Astrocyte (in vitro differentiated cells and primary cell): Measurements from ENCODE around the gene BCL2L1. TPM values are rescaled to one million over a fixed set of nuclear protein-coding genes. Genes with fewer than 3 reads are reported as not detected.

Source experiments
- DNase-seq: peaks from one replicate; pipeline ENCODE4 v3.0.0-alpha.2; 2010; ENCODE audit warnings: low read depth
- FAIRE-seq: peaks from 2 replicates; lab custom pipeline; 2011; peaks lifted over from hg19 to GRCh38; lab: Jason Lieb, UNC
- H2AFZ ChIP-seq: 2 replicates; pipeline ENCODE4 v1.6.0; 2012; ENCODE audit warnings: low read depth, low read length, inconsistent platforms
- H3K27ac ChIP-seq: 2 replicates; pipeline ENCODE4 v1.5.1; 2011; ENCODE audit warnings: low read depth, low read length, inconsistent platforms
- H3K27me3 ChIP-seq: 2 replicates; pipeline ENCODE4 v1.6.0; 2011; ENCODE audit warnings: low read length, inconsistent platforms; ENCODE audit not compliant: insufficient read depth
- H3K36me3 ChIP-seq: 2 replicates; pipeline ENCODE4 v1.5.1; 2011; ENCODE audit warnings: low read length, inconsistent platforms; ENCODE audit not compliant: insufficient read depth
- H3K4me1 ChIP-seq: 2 replicates; pipeline ENCODE4 v1.5.1; 2011; ENCODE audit warnings: low read length, inconsistent platforms; ENCODE audit not compliant: insufficient read depth
- H3K4me2 ChIP-seq: 2 replicates; pipeline ENCODE4 v1.6.0; 2012; ENCODE audit warnings: low read length, inconsistent platforms
- H3K4me3 ChIP-seq: 2 replicates; pipeline ENCODE4 v1.5.1; 2011; ENCODE audit warnings: low read depth, mild to moderate bottlenecking, low read length, inconsistent platforms; ENCODE audit not compliant: insufficient read depth
- H3K79me2 ChIP-seq: 2 replicates; pipeline ENCODE4 v1.6.0; 2012; ENCODE audit warnings: mild to moderate bottlenecking, low read length, inconsistent platforms; ENCODE audit not compliant: insufficient read depth
- H3K9ac ChIP-seq: 2 replicates; pipeline ENCODE4 v1.6.0; 2012; ENCODE audit warnings: mild to moderate bottlenecking, low read length, inconsistent platforms
- H3K9me3 ChIP-seq: 2 replicates; pipeline ENCODE4 v1.5.1; 2012; ENCODE audit warnings: low read depth, mild to moderate bottlenecking, low read length, inconsistent platforms; ENCODE audit not compliant: insufficient read depth
- H4K20me1 ChIP-seq: 2 replicates; pipeline ENCODE4 v1.6.0; 2012; ENCODE audit warnings: low read length, inconsistent platforms; ENCODE audit not compliant: insufficient read depth
- H3K27ac Mint-ChIP-seq: one replicate; pipeline ENCODE4 v1.8.0; 2021; ENCODE audit warnings: mild to moderate bottlenecking, mixed read lengths; ENCODE audit not compliant: unreplicated experiment
- H3K27me3 Mint-ChIP-seq: one replicate; pipeline ENCODE4 v1.8.0; 2021; ENCODE audit warnings: low read depth, mixed read lengths; ENCODE audit not compliant: unreplicated experiment
- H3K36me3 Mint-ChIP-seq: one replicate; pipeline ENCODE4 v1.8.0; 2021; ENCODE audit warnings: low read depth, mixed read lengths; ENCODE audit not compliant: unreplicated experiment
- H3K4me1 Mint-ChIP-seq: one replicate; pipeline ENCODE4 v1.8.0; 2021; ENCODE audit warnings: low read depth, mixed read lengths; ENCODE audit not compliant: unreplicated experiment
- H3K4me3 Mint-ChIP-seq: one replicate; pipeline ENCODE4 v1.8.0; 2021; ENCODE audit warnings: mild to moderate bottlenecking, moderate library complexity, mixed read lengths; ENCODE audit not compliant: unreplicated experiment
- H3K9me3 Mint-ChIP-seq: one replicate; pipeline ENCODE4 v1.8.0; 2021; ENCODE audit warnings: mild to moderate bottlenecking, mixed read lengths; ENCODE audit not compliant: unreplicated experiment
- EZH2 ChIP-seq: IDR thresholded peaks from 2 replicates; pipeline ENCODE4 v1.6.1; 2012; ENCODE audit warnings: mild to moderate bottlenecking, low read length, inconsistent platforms; ENCODE audit not compliant: insufficient read depth
- total RNA-seq: library from RNA; stranded (reverse); gene quantifications from 2 replicates; pipeline ENCODE4 v1.2.1, GENCODE V29; 2021
- TF ChIP-seq, protein P1 (sequence below): IDR thresholded peaks from 2 replicates; pipeline ENCODE4 v1.5.1; 2011; ENCODE audit warnings: low read depth, mild to moderate bottlenecking, inconsistent platforms, low read length, moderate library complexity; ENCODE audit not compliant: insufficient read depth

BCL2L1 gene
- total RNA-seq, 1 donor from 2014 or later: 149 TPM

DNA sequence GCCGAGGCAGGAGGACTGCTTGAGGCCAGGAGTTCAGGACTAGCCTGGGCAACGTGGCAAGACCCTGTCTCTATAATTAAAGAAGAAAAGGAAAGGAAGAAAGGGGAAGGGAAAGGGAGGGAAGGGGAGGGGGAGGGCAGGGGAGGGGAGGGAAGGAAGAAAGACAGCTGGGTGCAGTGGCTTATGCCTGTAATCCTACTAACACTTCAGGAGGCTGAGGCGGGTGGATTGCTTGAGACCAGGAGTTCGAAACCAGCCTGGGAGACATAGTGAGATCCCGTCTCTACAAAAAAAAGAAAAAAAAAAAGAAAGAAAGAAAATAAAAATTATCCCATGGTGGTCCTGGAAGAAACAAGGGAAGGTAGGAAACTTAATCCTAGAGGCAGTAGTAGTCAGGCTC is 33.5 kb downstream of the BCL2L1 start:
- H3K79me2 ChIP-seq: peaks cover 85% of the 10 kb centered on the region
- no peak overlapping the region for H3K4me3 Mint-ChIP-seq
- H3K9ac ChIP-seq: no peak overlapping the region
- H3K9me3 ChIP-seq: no peaks in the 10 kb centered on the region
- H3K4me1 Mint-ChIP-seq: peaks cover 24% of the 10 kb centered on the region
- DNase-seq (no peak), FAIRE-seq (no peak)
- no peaks in the 10 kb centered on the region for H3K27me3 Mint-ChIP-seq
- H3K27ac Mint-ChIP-seq: no peak overlapping the region
- H3K4me2 ChIP-seq: no peak overlapping the region
- H3K27ac ChIP-seq: no peak overlapping the region
- H4K20me1 ChIP-seq: peaks cover 42% of the 10 kb centered on the region
- peaks cover 11% of the 10 kb centered on the region for H3K36me3 ChIP-seq
- H3K4me3 ChIP-seq: no peak overlapping the region
- TF ChIP-seq EZH2: no peak
- TF ChIP-seq, protein P1, sequence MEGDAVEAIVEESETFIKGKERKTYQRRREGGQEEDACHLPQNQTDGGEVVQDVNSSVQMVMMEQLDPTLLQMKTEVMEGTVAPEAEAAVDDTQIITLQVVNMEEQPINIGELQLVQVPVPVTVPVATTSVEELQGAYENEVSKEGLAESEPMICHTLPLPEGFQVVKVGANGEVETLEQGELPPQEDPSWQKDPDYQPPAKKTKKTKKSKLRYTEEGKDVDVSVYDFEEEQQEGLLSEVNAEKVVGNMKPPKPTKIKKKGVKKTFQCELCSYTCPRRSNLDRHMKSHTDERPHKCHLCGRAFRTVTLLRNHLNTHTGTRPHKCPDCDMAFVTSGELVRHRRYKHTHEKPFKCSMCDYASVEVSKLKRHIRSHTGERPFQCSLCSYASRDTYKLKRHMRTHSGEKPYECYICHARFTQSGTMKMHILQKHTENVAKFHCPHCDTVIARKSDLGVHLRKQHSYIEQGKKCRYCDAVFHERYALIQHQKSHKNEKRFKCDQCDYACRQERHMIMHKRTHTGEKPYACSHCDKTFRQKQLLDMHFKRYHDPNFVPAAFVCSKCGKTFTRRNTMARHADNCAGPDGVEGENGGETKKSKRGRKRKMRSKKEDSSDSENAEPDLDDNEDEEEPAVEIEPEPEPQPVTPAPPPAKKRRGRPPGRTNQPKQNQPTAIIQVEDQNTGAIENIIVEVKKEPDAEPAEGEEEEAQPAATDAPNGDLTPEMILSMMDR: no peak
- no peak overlapping the region for H2AFZ ChIP-seq
- peaks cover 4% of the 10 kb centered on the region for H3K4me1 ChIP-seq
- peaks cover 34% of the 10 kb centered on the region for H3K36me3 Mint-ChIP-seq
- no peaks in the 10 kb centered on the region for H3K27me3 ChIP-seq
- H3K9me3 Mint-ChIP-seq: no peaks in the 10 kb centered on the region

DNA sequence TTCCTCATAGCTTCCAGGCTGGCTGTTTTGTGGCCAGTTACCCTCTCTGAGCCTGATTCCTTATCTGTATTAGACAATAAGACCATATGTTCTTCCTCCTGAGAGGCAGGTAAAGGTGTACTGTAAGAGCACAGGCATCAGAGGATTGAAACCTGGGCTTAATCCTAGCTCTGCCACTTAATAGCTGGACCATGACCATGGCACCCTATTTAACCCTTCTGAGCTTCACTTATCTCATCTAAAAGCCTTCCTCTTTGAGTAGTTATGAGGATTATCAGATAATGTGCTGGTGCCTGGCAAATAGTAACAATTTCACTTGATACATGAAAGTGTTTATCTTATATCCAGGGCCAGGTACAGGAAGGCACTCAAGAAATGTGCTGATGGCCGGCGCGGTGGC is 34.9 kb downstream of the BCL2L1 start:
- Histone ChIP-seq H3K27me3 (no peaks in the 10 kb centered on the region), H3K4me3 (no peak overlapping the region), H3K9ac (no peak overlapping the region), H3K27ac (no peak overlapping the region), H3K79me2 (peaks cover 83% of the 10 kb centered on the region), H3K4me2 (no peak overlapping the region), H2AFZ (no peak overlapping the region), H4K20me1 (peaks cover 45% of the 10 kb centered on the region), H3K9me3 (no peaks in the 10 kb centered on the region), H3K4me1 (peaks cover 4% of the 10 kb centered on the region), H3K36me3 (peaks cover 11% of the 10 kb centered on the region)
- no peaks in the 10 kb centered on the region for H3K9me3 Mint-ChIP-seq
- H3K4me3 Mint-ChIP-seq: no peak overlapping the region
- H3K4me1 Mint-ChIP-seq: peaks cover 20% of the 10 kb centered on the region
- TF ChIP-seq EZH2: no peak
- TF ChIP-seq, protein P1: no peak
- no peaks in the 10 kb centered on the region for H3K27me3 Mint-ChIP-seq
- no peak for DNase-seq
- peaks cover 37% of the 10 kb centered on the region for H3K36me3 Mint-ChIP-seq
- no peak for FAIRE-seq
- no peak overlapping the region for H3K27ac Mint-ChIP-seq

DNA sequence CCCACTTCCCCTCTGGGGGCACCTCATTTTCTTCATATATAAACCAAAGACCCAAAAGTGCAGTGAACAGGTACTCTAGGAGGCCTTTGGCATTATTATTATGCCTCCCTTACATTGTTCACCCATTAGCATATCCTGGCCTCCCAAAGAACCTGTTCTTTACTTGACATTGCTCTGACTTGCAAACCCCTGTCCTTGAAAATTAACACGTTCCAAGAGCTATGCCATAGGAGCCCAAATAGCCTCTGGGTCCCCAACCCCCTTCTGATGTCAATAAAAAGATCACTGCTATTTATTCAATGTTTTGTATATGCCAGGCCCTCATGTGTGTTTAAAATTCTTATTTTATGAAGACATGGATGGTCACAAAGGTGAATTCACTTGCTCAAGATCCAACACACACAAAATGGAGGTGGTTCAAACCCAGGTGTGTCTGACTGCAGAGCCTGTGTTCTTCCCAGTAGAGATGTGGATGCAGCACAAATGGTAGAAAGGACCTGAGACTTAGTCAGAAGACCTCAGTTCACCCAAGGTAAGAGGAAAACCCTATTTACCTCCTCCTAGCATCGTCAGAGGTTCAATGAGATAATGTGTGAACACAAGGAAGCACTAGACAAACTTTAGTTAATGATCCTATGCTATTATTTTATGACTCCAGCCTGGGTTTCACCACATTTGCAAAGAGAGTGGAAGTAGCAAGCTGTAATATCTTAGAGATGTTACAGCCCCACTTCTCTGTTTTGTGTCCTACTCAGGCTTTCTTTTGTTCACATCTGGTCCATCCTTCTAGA is 36.6 kb downstream of the BCL2L1 start:
- no peaks in the 10 kb centered on the region for H3K9me3 ChIP-seq
- H3K79me2 ChIP-seq: peaks cover 86% of the 10 kb centered on the region
- Mint-ChIP-seq H3K27ac (no peak overlapping the region), H3K27me3 (no peaks in the 10 kb centered on the region), H3K36me3 (peaks cover 33% of the 10 kb centered on the region), H3K4me1 (peaks cover 17% of the 10 kb centered on the region), H3K9me3 (no peaks in the 10 kb centered on the region), H3K4me3 (no peak overlapping the region)
- H4K20me1 ChIP-seq: peaks cover 48% of the 10 kb centered on the region
- H3K27ac ChIP-seq: no peak overlapping the region
- H3K27me3 ChIP-seq: no peaks in the 10 kb centered on the region
- H2AFZ ChIP-seq: no peak overlapping the region
- no peak for TF ChIP-seq EZH2
- TF ChIP-seq, protein P1: no peak
- no peak overlapping the region for H3K4me3 ChIP-seq
- H3K4me1 ChIP-seq: no peaks in the 10 kb centered on the region
- FAIRE-seq: no peak
- no peak overlapping the region for H3K4me2 ChIP-seq
- peaks cover 12% of the 10 kb centered on the region for H3K36me3 ChIP-seq
- DNase-seq: no peak
- H3K9ac ChIP-seq: no peak overlapping the region
